Measurements from ENCODE around the gene MON1A. TPM values are rescaled to one million over a fixed set of nuclear protein-coding genes. Genes with fewer than 3 reads are reported as not detected.
"Not testable (repeated sequence)": the region's sequence is repeated elsewhere in the genome, so short reads cannot be mapped to it uniquely, and the experiment has no call there.

The MON1A gene
- total RNA-seq, 2 donors from 2014 or later = 7.8 to 12.0 TPM

- DNase-seq (ENCODE audit: low spot score) = no peak
- H3K4me1 ChIP-seq (replicated peaks) = no peaks in the 10 kb centered on the region
- intact Hi-C loops (cut with DNase I) = no loop called here
- H3K9me3 ChIP-seq = no peaks in the 10 kb centered on the region
- no peak overlapping the region for H3K27ac ChIP-seq
- no peaks in the 10 kb centered on the region for H3K27me3 ChIP-seq (replicated peaks; ENCODE audit: insufficient read depth)
- H3K36me3 ChIP-seq = no peaks in the 10 kb centered on the region
- TF ChIP-seq POLR2AphosphoS5 (IDR thresholded peaks at IDR 0.05) (no peak), POLR2A (IDR thresholded peaks at IDR 0.05) (no peak)
- TF ChIP-seq, protein P1, sequence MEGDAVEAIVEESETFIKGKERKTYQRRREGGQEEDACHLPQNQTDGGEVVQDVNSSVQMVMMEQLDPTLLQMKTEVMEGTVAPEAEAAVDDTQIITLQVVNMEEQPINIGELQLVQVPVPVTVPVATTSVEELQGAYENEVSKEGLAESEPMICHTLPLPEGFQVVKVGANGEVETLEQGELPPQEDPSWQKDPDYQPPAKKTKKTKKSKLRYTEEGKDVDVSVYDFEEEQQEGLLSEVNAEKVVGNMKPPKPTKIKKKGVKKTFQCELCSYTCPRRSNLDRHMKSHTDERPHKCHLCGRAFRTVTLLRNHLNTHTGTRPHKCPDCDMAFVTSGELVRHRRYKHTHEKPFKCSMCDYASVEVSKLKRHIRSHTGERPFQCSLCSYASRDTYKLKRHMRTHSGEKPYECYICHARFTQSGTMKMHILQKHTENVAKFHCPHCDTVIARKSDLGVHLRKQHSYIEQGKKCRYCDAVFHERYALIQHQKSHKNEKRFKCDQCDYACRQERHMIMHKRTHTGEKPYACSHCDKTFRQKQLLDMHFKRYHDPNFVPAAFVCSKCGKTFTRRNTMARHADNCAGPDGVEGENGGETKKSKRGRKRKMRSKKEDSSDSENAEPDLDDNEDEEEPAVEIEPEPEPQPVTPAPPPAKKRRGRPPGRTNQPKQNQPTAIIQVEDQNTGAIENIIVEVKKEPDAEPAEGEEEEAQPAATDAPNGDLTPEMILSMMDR (IDR thresholded peaks at IDR 0.05) = no peak
- H3K4me3 ChIP-seq = no peak overlapping the region
- WGBS = 81% methylated on average over 2 of the region's 2 CpGs
These were observed 4.9 kb downstream of the MON1A start for GRCh38 chr3:49924683-49925082.

DNA sequence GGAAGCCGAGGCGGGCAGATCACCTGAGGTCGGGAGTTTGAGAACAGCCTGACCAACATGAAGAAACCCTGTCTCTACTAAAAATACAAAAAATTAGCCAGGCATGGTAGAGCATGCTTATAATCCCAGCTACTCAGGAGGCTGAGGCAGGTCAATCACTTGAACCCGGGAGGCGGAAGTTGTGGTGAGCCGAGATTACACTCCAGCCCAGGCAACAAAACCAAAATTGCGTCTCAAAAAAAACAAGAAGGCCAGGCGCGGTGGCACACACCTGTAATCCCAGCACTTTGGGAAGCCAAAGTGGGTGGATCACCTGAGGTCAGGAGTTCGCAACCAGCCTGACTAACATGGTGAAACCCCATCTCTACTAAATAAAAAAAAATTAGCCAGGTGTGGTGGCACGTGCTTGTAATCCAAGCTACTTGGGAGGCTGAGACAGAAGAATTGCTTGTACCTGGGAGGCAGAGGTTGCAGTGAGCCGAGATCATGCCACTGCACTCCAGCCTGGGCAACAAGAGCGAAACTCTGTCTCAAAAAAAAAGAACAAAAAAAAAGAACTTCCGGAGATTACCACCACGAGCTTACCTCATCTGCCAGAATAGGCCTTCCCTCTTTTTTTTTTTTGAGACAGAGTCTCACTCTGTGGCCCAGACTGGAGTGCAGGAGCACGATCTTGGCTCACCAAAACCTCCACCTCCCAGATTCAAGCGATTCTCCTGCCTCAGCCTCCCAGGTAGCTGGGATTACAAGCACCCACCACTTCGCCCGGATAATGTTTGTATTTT, 11.6 kb downstream of the MON1A start:
- H3K9me3 ChIP-seq; H3K4me1 ChIP-seq (replicated peaks); H3K36me3 ChIP-seq; intact Hi-C loops (cut with DNase I); H3K27ac ChIP-seq; DNase-seq (ENCODE audit: low spot score); H3K4me3 ChIP-seq; H3K27me3 ChIP-seq (replicated peaks; ENCODE audit: insufficient read depth): not testable (repeated sequence)
- WGBS = 95% methylated on average over 19 of the region's 19 CpGs

- Histone ChIP-seq H3K36me3 (no peaks in the 10 kb centered on the region), H3K27ac (no peak overlapping the region), H3K9me3 (no peaks in the 10 kb centered on the region), H3K4me1 (replicated peaks) (no peaks in the 10 kb centered on the region), H3K27me3 (replicated peaks; ENCODE audit: insufficient read depth) (no peaks in the 10 kb centered on the region), H3K4me3 (no peak overlapping the region)
- DNase-seq (ENCODE audit: low spot score) = no peak
- TF ChIP-seq POLR2AphosphoS5 (IDR thresholded peaks at IDR 0.05) (no peak), POLR2A (IDR thresholded peaks at IDR 0.05) (no peak)
- TF ChIP-seq, protein P1 (IDR thresholded peaks at IDR 0.05) = no peak
- 88% methylated on average over 5 of the region's 5 CpGs for WGBS
- intact Hi-C loops (cut with DNase I) = no loop called here
These were observed 12.9 kb downstream of the MON1A start for GRCh38 chr3:49916686-49917085.

GRCh38 chr3:49914906-49915305, 14.7 kb downstream of the MON1A start:
- Histone ChIP-seq H3K4me3 (no peak overlapping the region), H3K27me3 (replicated peaks; ENCODE audit: insufficient read depth) (no peaks in the 10 kb centered on the region), H3K27ac (no peak overlapping the region), H3K36me3 (peaks cover 0 to 4% of the 10 kb centered on the region in 2 donors), H3K4me1 (replicated peaks) (no peaks in the 10 kb centered on the region), H3K9me3 (no peaks in the 10 kb centered on the region)
- no peak for TF ChIP-seq POLR2A (IDR thresholded peaks at IDR 0.05)
- TF ChIP-seq, protein P1 (IDR thresholded peaks at IDR 0.05) = no peak
- no peak for TF ChIP-seq POLR2AphosphoS5 (IDR thresholded peaks at IDR 0.05)
- DNase-seq (ENCODE audit: low spot score) = no peak
- 54% methylated on average over 2 of the region's 2 CpGs for WGBS
- intact Hi-C loops (cut with DNase I) = no loop called here

DNA sequence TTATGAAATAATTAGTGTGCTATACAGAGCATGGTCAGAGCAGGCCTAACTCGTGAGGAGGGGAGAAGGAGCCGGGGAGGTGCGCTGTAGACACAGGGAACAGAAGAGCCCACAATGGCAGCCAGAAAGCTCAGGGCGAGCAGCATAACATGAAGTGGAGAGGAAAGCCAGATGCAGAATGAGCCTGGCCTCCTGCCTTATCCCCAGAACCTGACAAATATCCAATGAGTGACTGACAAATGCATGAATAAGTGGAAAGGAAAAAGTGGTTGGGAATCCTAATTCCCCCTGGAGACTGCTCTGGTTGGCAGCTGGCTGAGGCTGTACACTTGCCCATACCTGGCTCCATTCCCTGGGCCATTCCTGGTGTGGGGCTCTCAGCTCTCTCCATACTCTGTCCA, 16.7 kb downstream of the MON1A start:
- Histone ChIP-seq H3K4me1 (replicated peaks) (no peaks in the 10 kb centered on the region), H3K36me3 (peaks cover 0 to 4% of the 10 kb centered on the region in 2 donors), H3K27ac (no peak overlapping the region), H3K27me3 (replicated peaks; ENCODE audit: insufficient read depth) (no peaks in the 10 kb centered on the region), H3K9me3 (no peaks in the 10 kb centered on the region), H3K4me3 (no peak overlapping the region)
- TF ChIP-seq POLR2A (IDR thresholded peaks at IDR 0.05) (no peak), POLR2AphosphoS5 (IDR thresholded peaks at IDR 0.05) (no peak)
- TF ChIP-seq, protein P1 (IDR thresholded peaks at IDR 0.05) = no peak
- no peak for DNase-seq (ENCODE audit: low spot score)
- intact Hi-C loops (cut with DNase I) = no loop called here
- 94% methylated on average over 4 of the region's 4 CpGs for WGBS
